NCI-H345 (cell line): ENCODE data around the gene CACNA1G.

Source experiments
- DNase-seq: peaks from one replicate; lab custom pipeline; 2025; lab: John Stamatoyannopoulos, UW

CACNA1G gene

GRCh38 chr17:50632637-50633036, 72.1 kb downstream of the CACNA1G start:
- DNase-seq, result no peak

DNA sequence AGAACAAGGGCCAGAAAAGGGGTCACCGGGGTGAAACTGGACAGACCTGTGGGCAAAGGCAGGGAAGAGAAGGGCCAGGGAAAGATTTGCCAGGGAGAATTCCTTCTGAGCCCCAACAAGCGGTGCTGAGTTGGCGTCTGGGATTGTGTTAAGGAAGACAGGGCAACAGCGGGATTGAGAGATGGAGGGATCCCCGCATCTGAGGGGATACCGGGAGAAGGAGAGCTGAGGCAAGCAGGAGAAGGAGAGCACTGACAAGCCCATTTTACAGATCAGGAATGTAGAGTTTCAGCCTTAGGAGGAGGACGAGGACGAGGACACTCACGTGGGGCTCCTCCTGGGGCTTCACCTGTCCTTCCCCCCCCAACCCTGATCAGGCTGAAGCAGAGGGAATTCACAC, 73.2 kb downstream of the CACNA1G start:
- no peak for DNase-seq

DNA sequence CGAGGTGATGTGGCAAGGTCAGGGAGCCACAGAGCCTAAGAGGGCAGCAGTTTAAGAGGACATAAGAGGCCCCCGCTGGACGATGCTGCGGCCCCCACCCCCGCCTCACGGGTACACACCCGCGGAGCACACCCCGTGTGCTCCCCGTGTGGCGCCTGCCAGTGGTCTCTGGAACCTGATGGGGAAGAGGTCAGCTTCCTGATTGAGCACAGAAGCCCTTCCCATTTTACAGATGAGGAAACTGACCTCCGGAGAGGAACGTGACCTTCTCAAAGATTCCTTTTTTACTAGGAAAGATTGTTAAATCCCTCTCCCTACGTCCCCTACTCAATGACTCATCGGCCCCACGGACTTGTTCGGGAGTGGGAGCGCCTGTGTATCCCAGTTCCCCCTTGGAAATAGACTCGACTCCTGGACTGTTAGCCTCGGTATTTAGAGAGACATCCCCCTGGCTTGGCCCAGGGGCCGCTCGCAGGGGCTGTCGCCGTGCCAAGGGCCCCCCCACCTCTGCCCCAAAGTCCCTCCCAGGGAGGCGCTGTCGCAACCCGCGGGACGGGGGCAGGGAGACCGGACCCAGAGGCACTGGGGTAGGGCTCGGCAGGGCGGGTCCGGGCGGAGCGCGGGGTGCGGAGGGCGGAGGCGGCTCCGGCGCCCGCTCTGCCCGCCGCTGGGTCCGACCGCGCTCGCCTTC, 73.9 kb downstream of the CACNA1G start, which contains the start of gene ABCC3:
ABCC3 (plus strand) TSS at position 658 of the 691 bp plus-strand sequence. CDS start 56 bp downstream, outside the sequence.
- DNase-seq, result no peak

GRCh38 chr17:50634915-50635731, 74.6 kb downstream of the CACNA1G start:
- DNase-seq, result no peak

DNA sequence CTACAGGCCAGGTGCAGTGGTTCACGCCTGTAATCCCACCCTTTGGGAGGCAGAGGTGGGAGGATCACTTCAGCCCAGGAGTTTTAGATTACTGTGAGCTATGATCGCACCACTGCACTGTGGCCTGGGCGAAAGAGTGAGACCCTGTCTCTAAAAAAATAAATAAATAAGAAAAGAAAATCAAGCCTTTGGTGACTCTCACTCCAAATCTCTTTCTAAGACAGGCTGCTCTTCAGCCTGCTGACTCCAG, 75.1 kb downstream of the CACNA1G start:
- DNase-seq, result no peak

- DNase-seq, result no peak
These were observed 75.7 kb downstream of the CACNA1G start for GRCh38 chr17:50635982-50636803.

GRCh38 chr17:50636804-50637195, 76.3 kb downstream of the CACNA1G start:
- DNase-seq, result no peak

GRCh38 chr17:50637829-50638605, 77.5 kb downstream of the CACNA1G start:
- no peak for DNase-seq

DNA sequence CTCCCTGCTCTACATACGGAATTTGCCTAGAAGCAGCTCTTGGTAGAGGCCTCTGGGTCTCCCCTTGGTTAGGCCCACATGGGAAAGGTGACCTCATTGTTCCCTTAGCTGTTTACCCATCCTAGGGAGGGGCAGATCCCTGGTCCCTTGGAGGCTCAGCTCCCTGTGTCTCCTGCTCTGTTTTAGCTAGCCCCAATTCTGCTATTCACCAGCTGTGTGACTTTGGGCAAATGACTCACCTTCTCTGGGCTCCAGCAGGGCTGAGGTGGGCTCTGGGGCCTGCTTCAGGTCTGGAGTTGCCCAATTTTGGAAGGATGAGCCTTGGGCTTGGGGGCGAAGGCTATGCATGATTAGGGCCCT, 78.1 kb downstream of the CACNA1G start:
- no peak for DNase-seq

DNA sequence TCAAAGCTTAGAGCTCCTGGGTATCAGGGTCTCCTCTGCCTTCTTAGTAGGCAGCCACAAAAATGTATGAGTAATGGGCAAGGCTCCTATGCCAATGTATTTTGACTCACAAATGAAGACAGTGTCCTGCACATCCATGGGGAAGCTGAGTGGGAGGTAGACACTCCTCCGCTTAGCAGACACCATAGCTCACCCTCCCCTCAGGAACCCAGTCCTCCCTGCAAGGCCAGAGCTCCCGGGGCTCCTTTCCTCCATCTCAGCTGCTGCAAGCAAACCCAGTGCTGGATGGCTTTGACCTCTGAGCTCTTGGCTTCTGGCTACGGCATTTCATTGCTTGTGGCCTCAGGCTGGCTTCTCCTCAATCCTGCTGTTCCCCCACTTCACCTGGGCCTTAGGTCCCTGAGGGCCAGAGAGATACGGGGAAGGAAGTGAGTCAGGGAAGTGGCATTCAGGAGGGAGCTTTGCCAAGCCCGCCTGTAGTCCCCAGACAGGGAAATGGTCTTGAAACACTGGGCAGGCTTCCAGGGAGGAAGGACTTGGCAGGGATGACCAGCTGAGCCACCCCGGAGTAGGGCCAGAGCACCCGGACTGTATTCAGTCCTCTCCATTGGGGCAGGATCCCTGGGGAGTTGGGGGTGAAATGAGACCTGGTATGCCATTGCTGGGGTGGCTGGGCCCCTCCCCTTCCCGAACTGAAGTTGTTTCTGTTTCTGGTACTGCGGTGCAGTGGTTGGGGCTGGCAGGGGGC, 78.6 kb downstream of the CACNA1G start:
- DNase-seq, result no peak

DNA sequence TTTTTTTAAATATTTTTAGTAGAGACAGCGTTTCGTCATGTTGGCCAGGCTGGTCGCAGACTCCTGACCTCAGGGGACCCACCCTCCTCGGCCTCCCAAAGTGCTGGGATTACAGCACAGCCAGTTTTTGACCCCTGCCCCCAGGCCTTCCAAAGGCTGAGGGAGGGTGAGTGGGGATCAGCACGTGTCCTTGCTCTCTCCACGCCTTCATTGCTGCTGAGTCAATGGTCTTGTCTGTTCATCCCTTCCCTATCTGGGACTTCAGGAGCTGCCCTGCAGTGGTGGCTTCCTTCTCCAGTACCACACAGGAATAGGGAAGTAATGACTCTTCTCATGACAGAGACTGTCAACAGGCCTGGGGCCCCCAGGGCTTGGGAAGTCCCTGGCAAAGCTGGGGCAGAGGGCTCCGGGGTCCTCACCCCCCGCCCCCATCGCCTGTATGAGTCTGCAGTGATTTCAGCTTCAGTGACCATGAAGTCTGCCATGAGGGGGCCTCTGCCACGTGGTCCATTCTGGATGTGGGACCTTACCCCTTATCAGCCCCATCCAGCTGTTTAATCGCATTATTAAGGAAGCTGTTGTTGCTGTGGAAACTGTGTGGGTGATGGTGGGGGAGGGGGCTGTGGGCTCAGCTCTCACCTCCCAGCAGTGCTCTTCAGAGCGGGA, 80.3 kb downstream of the CACNA1G start:
- no peak for DNase-seq

- DNase-seq, result no peak
These were observed 80.8 kb downstream of the CACNA1G start for GRCh38 chr17:50641357-50641756.

GRCh38 chr17:50642071-50642721, 81.7 kb downstream of the CACNA1G start:
- DNase-seq, result no peak

GRCh38 chr17:50642722-50643656, 82.5 kb downstream of the CACNA1G start:
- DNase-seq, result no peak

- no peak for DNase-seq
These were observed 85.5 kb downstream of the CACNA1G start for GRCh38 chr17:50645748-50646682.

DNA sequence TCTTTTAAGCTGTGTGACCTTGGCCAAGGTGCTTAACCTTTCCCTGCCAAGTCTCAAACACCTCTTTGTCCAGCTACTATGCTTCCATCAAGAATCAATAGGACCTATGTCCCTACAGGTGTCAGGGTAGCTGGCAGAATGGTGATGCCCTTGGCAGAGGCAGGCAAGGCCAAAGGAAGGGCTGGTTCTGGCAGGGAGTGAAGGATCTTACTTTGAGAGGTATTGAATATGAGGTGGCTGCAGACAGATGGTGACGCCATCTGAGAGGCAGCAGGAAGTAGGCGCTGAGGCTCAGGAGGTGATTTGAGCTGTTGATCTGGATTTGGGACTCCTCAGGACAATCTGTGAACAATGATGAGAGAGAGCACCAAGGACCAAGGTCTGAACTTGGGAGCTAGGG, 86.7 kb downstream of the CACNA1G start:
- DNase-seq, result no peak

GRCh38 chr17:50649042-50649908, 88.8 kb downstream of the CACNA1G start:
- DNase-seq, result no peak
